Hepatic stellate cell (primary cell): Measurements from ENCODE around the gene C17orf58.

Experiments used
- DNase-seq: peaks from one replicate; pipeline ENCODE4 v3.0.0; 2011; ENCODE audit warnings: low spot score

The C17orf58 gene

GRCh38 chr17:67950945-67951344 lies 45.3 kb downstream of the C17orf58 start:
- DNase-seq, result no peak

GRCh38 chr17:67947325-67947813 lies 48.9 kb downstream of the C17orf58 start:
- DNase-seq, result no peak

DNA sequence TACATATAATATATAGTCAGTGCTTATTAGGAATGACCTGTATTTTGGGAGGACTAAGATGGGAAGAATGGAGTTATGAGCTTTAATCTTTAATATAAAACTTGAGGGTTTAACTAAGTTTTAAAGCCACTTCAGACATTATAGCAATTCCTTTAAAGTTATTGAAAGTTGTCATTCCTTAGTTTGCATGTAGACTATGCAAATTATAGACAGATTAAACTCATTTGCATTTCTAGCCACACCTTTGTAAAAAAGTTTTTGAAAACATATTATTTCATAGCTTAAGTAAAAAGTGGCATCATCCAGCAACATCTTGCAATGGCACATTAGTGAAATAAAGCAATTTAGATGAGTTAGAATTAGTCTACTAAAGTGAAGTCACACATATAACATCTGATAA lies 49.8 kb downstream of the C17orf58 start:
- no peak for DNase-seq

DNA sequence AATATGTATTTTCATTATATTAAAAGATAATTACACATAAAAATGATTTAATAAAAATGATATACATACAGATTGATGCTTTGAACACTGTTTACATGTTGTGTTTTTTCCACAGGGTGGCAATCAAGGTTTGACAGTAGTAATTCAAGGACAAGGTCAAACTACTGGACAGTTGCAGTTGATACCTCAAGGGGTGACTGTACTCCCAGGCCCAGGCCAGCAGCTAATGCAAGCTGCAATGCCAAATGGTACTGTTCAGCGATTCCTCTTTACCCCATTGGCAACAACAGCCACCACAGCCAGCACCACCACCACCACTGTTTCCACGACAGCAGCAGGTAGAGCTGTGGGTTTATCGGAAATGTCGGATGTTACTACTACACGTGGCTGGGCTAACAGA lies 52.2 kb downstream of the C17orf58 start:
- no peak for DNase-seq

DNA sequence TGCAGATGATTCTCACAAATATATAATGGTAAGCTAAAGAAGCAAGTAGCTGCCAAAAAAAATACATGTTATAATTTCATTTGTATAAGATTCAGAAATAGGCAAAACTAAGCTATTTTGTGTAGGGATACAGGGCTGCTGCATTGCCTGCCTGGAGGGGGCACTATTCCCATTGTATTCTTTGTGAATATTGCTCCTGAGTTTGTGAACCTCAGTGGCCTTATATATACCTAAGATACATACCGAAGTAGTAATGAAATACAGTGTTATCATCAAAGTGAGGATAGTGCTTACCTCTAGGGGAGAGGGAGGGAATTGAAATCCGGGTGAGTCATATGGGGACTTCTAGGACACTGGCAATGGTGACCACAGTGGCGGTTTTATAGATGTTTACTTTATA lies 53.5 kb downstream of the C17orf58 start:
- no peak for DNase-seq
